ES-I3 (cell line): Measurements from ENCODE around the gene HMGB4.

Source experiments
- H3K36me3 ChIP-seq: 2 replicates; pipeline ENCODE4 v1.6.1; 2013; ENCODE audit warnings: mild to moderate bottlenecking, low read length, control low read depth, moderate library complexity; ENCODE audit not compliant: insufficient read depth
- H3K4me1 ChIP-seq: 2 replicates; pipeline ENCODE4 v1.6.1; 2013; ENCODE audit warnings: mild to moderate bottlenecking, control low read depth, low read length; ENCODE audit not compliant: insufficient read depth
- H3K9ac ChIP-seq: 2 replicates; pipeline ENCODE4 v1.6.1; 2013; ENCODE audit warnings: low read depth, mild to moderate bottlenecking, low read length, moderate library complexity
- H3K9me3 ChIP-seq: 2 replicates; pipeline ENCODE4 v1.6.1; 2013; ENCODE audit warnings: mild to moderate bottlenecking, low read length, moderate library complexity; ENCODE audit not compliant: control insufficient read depth, insufficient read depth

HMGB4 gene, protein sequence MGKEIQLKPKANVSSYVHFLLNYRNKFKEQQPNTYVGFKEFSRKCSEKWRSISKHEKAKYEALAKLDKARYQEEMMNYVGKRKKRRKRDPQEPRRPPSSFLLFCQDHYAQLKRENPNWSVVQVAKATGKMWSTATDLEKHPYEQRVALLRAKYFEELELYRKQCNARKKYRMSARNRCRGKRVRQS

DNA sequence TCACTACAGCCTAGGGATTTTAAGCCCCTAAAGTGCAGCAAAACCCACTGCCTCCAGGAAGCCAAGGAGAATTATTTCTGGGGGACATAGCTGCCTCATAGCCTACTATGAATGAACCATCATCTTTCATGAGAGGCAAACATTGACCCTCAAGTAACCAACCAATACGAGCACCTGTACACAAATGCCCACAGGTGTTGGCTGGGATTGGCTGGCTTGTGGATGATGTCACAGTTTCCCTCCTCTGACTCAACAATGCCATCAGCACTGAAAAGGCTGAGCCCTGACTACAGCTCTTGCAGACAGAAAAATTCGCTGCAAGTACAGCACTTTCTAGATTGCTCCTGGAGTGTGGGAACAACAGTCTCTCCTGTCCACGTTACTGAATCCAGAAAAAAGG, at the start of gene HMGB4:
TSS of gene HMGB4 (plus strand) at position 301 of the 400 bp plus-strand sequence. CDS start 113 bp downstream, outside the sequence.
- Histone ChIP-seq H3K4me1 (no peaks in the 10 kb centered on the region), H3K9ac (no peak within 1 kb of the TSS), H3K36me3 (no peaks in the 10 kb centered on the region), H3K9me3 (no peaks in the 10 kb centered on the region; the same call in 1 of the 2 replicates)

DNA sequence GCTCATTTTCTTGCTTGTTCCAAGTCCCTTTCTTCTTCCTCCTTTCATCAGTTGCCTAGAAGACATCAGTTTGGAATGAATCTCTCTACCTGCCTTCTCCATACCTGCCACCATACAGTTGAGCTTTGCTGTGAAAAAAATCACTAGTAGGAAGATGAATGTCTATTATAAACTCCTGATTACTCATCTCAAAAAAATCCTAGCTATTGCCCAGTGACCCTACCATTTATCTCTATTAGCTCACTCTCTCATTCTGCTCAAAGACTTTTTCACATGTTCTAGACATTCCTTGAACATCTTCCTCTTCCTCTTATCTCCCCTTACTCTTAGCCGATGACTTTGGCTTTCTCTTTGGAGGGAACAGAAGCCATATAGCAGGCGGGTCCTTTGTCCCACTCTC, 49.7 kb upstream of the HMGB4 start:
- H3K9ac ChIP-seq: no peak overlapping the region
- no peaks in the 10 kb centered on the region for H3K9me3 ChIP-seq
- H3K36me3 ChIP-seq: no peaks in the 10 kb centered on the region
- no peaks in the 10 kb centered on the region for H3K4me1 ChIP-seq

DNA sequence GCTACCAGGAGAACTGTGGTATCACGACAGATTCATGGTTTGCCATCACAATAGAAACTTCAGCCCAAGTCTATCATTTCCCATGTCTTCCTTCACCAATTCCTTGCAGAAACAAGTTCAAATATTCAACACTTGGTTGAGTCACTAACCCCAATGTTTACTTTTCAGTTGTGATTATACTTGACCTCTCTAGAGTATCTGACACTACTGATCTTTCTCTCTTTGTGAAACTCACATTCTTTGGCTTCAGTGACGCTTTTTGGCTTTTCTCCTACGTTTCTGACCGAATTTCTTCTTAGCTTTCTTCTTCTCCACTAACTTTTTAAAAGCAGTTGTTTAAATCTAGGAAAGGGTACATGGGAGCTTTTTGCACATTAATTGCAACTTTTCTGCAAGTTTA, 48.8 kb upstream of the HMGB4 start:
- Histone ChIP-seq H3K4me1 (no peaks in the 10 kb centered on the region), H3K36me3 (no peaks in the 10 kb centered on the region), H3K9me3 (no peaks in the 10 kb centered on the region), H3K9ac (no peak overlapping the region)

DNA sequence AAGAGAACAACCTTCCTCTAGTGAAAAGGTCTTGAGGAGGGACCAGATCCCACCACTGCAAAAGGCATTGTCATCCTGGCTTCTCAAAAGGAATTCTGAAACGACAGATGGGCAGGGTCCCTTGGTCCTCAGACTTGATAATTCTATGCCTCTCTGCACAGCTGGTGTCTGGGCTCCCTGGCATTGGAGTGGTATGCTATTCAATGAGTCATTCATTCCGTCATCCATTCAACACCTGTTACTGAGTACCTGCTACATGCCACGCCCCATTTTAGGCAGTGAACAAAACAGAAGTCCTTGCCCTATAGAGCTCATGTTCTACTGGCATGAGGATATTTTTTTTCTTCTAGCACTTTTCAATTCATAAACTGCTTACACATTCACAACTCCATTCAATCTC, 45.8 kb upstream of the HMGB4 start:
- Histone ChIP-seq H3K36me3 (no peaks in the 10 kb centered on the region), H3K9ac (no peak overlapping the region)

DNA sequence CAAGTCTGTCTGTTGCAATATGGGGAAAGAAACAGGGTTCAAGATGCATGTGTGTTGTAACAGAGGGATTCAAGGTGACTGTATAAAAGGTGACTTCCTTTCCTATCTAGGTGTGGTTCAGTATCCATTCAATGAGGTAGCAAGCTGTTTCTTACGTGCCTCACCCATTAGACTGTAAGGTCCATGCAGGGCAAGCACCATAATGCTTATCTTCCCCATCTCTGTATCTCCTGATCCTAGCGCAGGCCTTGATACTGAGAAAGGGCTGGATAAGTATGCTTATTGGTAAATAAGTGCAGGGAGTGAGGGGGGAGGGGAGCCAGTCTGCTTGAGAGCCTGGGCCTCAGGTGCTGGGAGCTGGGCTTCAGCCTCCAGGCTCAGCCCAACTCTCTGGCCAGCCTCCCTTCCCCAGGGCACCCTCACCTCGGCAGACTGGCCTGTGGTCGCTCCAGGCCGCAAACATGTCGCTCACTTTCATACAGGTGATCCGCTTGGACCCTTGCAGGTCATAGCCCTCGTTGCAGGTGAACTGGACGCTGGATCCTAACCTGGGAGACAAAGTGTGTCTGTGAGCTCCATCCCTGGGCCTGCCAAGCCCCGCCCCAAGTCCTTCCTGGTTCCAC, 44.5 kb upstream of the HMGB4 start:
- Histone ChIP-seq H3K9me3 (no peaks in the 10 kb centered on the region), H3K4me1 (no peaks in the 10 kb centered on the region), H3K36me3 (no peaks in the 10 kb centered on the region), H3K9ac (no peak overlapping the region)

More for the DNA sequence above, 45.8 kb upstream of the HMGB4 start:
- Histone ChIP-seq H3K9me3 (no peaks in the 10 kb centered on the region), H3K4me1 (no peaks in the 10 kb centered on the region)

- no peaks in the 10 kb centered on the region for H3K36me3 ChIP-seq
- no peaks in the 10 kb centered on the region for H3K9me3 ChIP-seq
- no peak overlapping the region for H3K9ac ChIP-seq
- no peaks in the 10 kb centered on the region for H3K4me1 ChIP-seq
Measured at GRCh38 chr1:33819913-33820311, 44.0 kb upstream of the HMGB4 start.

- H3K9ac ChIP-seq: no peak overlapping the region
- no peaks in the 10 kb centered on the region for H3K9me3 ChIP-seq
- H3K36me3 ChIP-seq: no peaks in the 10 kb centered on the region
- no peaks in the 10 kb centered on the region for H3K4me1 ChIP-seq
Measured at GRCh38 chr1:33820804-33821203, 43.1 kb upstream of the HMGB4 start.

- Histone ChIP-seq H3K9ac (no peak overlapping the region), H3K9me3 (no peaks in the 10 kb centered on the region), H3K4me1 (no peaks in the 10 kb centered on the region), H3K36me3 (no peaks in the 10 kb centered on the region)
Measured at GRCh38 chr1:33821291-33821690, 42.6 kb upstream of the HMGB4 start.

GRCh38 chr1:33822396-33822795, 41.5 kb upstream of the HMGB4 start:
- Histone ChIP-seq H3K9ac (no peak overlapping the region), H3K9me3 (no peaks in the 10 kb centered on the region), H3K36me3 (no peaks in the 10 kb centered on the region), H3K4me1 (no peaks in the 10 kb centered on the region)

DNA sequence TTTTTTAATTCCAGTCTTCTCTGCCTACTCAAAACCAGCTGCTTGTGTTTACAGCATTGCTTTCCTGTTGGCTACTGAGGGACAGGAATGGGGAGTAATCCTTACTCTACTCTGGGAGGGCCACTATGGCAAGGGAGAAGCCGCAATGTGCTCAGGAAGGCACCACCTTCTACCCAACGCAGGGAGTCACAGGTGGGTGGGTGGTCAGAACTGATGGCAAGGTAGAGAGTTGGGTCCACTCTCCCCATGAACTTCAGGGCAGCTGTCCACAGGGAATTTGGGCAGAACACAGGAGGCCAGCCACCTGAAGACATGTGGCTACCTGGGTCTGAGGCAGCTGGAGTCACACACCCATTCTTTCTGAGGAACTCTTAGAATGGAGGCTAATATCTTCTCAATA, 40.5 kb upstream of the HMGB4 start:
- Histone ChIP-seq H3K9ac (no peak overlapping the region), H3K4me1 (no peaks in the 10 kb centered on the region), H3K36me3 (no peaks in the 10 kb centered on the region), H3K9me3 (no peaks in the 10 kb centered on the region)

DNA sequence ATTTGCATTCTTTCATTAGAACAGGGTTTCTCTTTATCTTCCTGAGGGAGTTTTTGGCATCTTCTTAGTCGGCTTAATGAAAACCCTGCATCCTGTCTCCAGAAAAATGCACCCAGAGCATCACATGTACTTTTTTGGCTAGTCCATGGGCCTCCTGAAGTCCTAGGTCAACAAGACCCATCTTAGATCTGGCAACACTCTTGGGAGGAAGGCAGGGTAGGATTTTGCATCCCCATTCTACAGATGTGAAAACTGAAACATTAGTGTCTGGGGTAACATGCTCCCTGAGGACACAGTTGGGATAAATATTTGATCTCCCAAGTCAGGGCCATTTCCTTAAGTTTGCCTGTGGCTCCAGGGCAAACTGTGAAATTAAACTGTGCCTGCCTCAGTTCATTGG, 40.0 kb upstream of the HMGB4 start:
- no peaks in the 10 kb centered on the region for H3K9me3 ChIP-seq
- H3K36me3 ChIP-seq: no peaks in the 10 kb centered on the region
- no peak overlapping the region for H3K9ac ChIP-seq
- H3K4me1 ChIP-seq: no peaks in the 10 kb centered on the region

GRCh38 chr1:33824321-33824720, 39.6 kb upstream of the HMGB4 start:
- H3K9ac ChIP-seq: no peak overlapping the region
- no peaks in the 10 kb centered on the region for H3K9me3 ChIP-seq
- H3K36me3 ChIP-seq: no peaks in the 10 kb centered on the region
- no peaks in the 10 kb centered on the region for H3K4me1 ChIP-seq

DNA sequence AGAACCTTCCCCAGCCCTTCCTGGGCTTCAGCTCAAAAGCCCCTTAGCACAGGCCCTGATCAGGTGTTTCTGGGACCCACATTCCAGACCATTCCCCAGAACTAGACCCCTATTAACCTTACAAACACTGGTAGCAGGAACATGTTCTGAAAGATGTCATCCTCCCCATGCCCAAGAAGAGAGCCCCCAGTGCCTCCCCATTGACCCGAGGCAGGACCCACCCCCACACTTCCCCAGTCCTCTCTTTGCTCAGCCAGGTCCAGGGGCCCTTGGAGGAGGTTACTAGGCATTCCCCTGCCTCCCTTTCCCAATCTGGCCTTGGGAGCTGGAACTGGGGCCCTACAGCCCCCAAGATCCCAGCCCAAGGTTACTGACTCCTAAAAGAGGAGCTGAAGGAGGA, 38.9 kb upstream of the HMGB4 start:
- no peaks in the 10 kb centered on the region for H3K9me3 ChIP-seq
- no peaks in the 10 kb centered on the region for H3K4me1 ChIP-seq
- no peak overlapping the region for H3K9ac ChIP-seq

GRCh38 chr1:33825506-33825905, 38.4 kb upstream of the HMGB4 start:
- H3K9me3 ChIP-seq: no peaks in the 10 kb centered on the region
- H3K36me3 ChIP-seq: no peaks in the 10 kb centered on the region
- no peak overlapping the region for H3K9ac ChIP-seq
- no peaks in the 10 kb centered on the region for H3K4me1 ChIP-seq

More for the DNA sequence above, 38.9 kb upstream of the HMGB4 start:
- no peaks in the 10 kb centered on the region for H3K36me3 ChIP-seq

- no peaks in the 10 kb centered on the region for H3K4me1 ChIP-seq
- H3K9me3 ChIP-seq: no peaks in the 10 kb centered on the region
- no peaks in the 10 kb centered on the region for H3K36me3 ChIP-seq
- no peak overlapping the region for H3K9ac ChIP-seq
Measured at GRCh38 chr1:33826311-33826710, 37.6 kb upstream of the HMGB4 start.
